ENCODE data around the gene USO1. TPM values are rescaled to one million over a fixed set of nuclear protein-coding genes. Genes with fewer than 3 reads are reported as not detected.

The USO1 gene
- total and polyA plus RNA-seq, 2 of the 13 experiments (the other 11 are each of a cell fraction or from before 2014, with no cell fraction given): 52.2 to 87.7 TPM

- TF ChIP-seq ZSCAN5A (CRISPR knock-in tag; IDR thresholded peaks at IDR 0.05; ENCODE audit: borderline replicate concordance) (no peak), JUNB (CRISPR knock-in tag; IDR thresholded peaks at IDR 0.05; ENCODE audit: borderline replicate concordance) (peak; percentile 3; the same call in 1 of the 2 replicates), NAIF1 (CRISPR knock-in tag; IDR thresholded peaks at IDR 0.05; ENCODE audit: borderline replicate concordance) (0 out of 2 replicates have a peak, but pooled peaks have one; percentile 16), GMEB1 (CRISPR knock-in tag; IDR thresholded peaks at IDR 0.05; ENCODE audit: borderline replicate concordance) (no peak), ZBTB25 (CRISPR knock-in tag; IDR thresholded peaks at IDR 0.05) (no peak; the same call in 1 of the 2 replicates), IRF2 (CRISPR knock-in tag; IDR thresholded peaks at IDR 0.05) (no peak; the same call in 1 of the 2 replicates), ZNF703 (CRISPR knock-in tag; IDR thresholded peaks at IDR 0.05; ENCODE audit: borderline replicate concordance) (0 out of 2 replicates have a peak, but pooled peaks have one; percentile 85), ZNF382 (CRISPR knock-in tag; IDR thresholded peaks at IDR 0.05; ENCODE audit: borderline replicate concordance) (no peak)
These were observed 719 bp downstream of the USO1 start (continued) for GRCh38 chr4:75724867-75725724.
